Measurements from ENCODE around the gene FETUB. TPM values are rescaled to one million over a fixed set of nuclear protein-coding genes. Genes with fewer than 3 reads are reported as not detected.

FETUB gene
- polyA plus RNA-seq, 2 donors, result 3.3 to 5.0 TPM

GRCh38 chr3:186643493-186643892, 3.3 kb downstream of the FETUB start:
- no peaks in the 10 kb centered on the region for H3K36me3 ChIP-seq (ENCODE audit: control insufficient read depth in 2 of 2, insufficient read depth in 2 of 2, low read length in 1 of 2)
- 62 to 78% methylated on average over 1 of the region's 1 CpG for WGBS, 2 donors
- H3K9me3 ChIP-seq (ENCODE audit: control insufficient read depth in 2 of 2, insufficient read depth in 1 of 2, low read depth in 1 of 2, low read length in 1 of 2), result no peaks in the 10 kb centered on the region
- H3K4me3 ChIP-seq (ENCODE audit: low read depth in 1 of 2, low read length in 2 of 2), result no peak overlapping the region
- H3K27me3 ChIP-seq (ENCODE audit: control insufficient read depth in 1 of 2, insufficient read depth in 2 of 2, low read length in 2 of 2), result no peaks in the 10 kb centered on the region
- peak overlapping the region in 1 of 2 donors; percentile 7 for H3K27ac ChIP-seq (ENCODE audit: low read depth in 2 of 2, low read length in 1 of 2)
- H3K4me1 ChIP-seq (ENCODE audit: control insufficient read depth in 2 of 2, insufficient read depth in 2 of 2, low read length in 1 of 2), result peaks cover 0 to 7% of the 10 kb centered on the region in 2 donors

GRCh38 chr3:186644683-186645082, 4.5 kb downstream of the FETUB start:
- Histone ChIP-seq H3K4me3 (ENCODE audit: low read depth in 1 of 2, low read length in 2 of 2) (no peak overlapping the region), H3K4me1 (ENCODE audit: control insufficient read depth in 2 of 2, insufficient read depth in 2 of 2, low read length in 1 of 2) (peaks cover 0 to 7% of the 10 kb centered on the region in 2 donors), H3K27ac (ENCODE audit: low read depth in 2 of 2, low read length in 1 of 2) (peak overlapping the region in 1 of 2 donors; percentile 71), H3K27me3 (ENCODE audit: control insufficient read depth in 1 of 2, insufficient read depth in 2 of 2, low read length in 2 of 2) (no peaks in the 10 kb centered on the region), H3K9me3 (ENCODE audit: control insufficient read depth in 2 of 2, insufficient read depth in 1 of 2, low read depth in 1 of 2, low read length in 1 of 2) (no peaks in the 10 kb centered on the region), H3K36me3 (ENCODE audit: control insufficient read depth in 2 of 2, insufficient read depth in 2 of 2, low read length in 1 of 2) (no peaks in the 10 kb centered on the region)
- WGBS, 2 donors, result 48 to 51% methylated on average over 3 of the region's 3 CpGs

GRCh38 chr3:186646106-186646505, 5.9 kb downstream of the FETUB start:
- Histone ChIP-seq H3K4me1 (ENCODE audit: control insufficient read depth in 2 of 2, insufficient read depth in 2 of 2, low read length in 1 of 2) (peaks cover 0 to 3% of the 10 kb centered on the region in 2 donors), H3K4me3 (ENCODE audit: low read depth in 1 of 2, low read length in 2 of 2) (no peak overlapping the region), H3K36me3 (ENCODE audit: control insufficient read depth in 2 of 2, insufficient read depth in 2 of 2, low read length in 1 of 2) (no peaks in the 10 kb centered on the region), H3K9me3 (ENCODE audit: control insufficient read depth in 2 of 2, insufficient read depth in 1 of 2, low read depth in 1 of 2, low read length in 1 of 2) (no peaks in the 10 kb centered on the region), H3K27ac (ENCODE audit: low read depth in 2 of 2, low read length in 1 of 2) (no peak overlapping the region), H3K27me3 (ENCODE audit: control insufficient read depth in 1 of 2, insufficient read depth in 2 of 2, low read length in 2 of 2) (no peaks in the 10 kb centered on the region)
- 88 to 89% methylated on average over 4 of the region's 4 CpGs for WGBS, 2 donors

GRCh38 chr3:186646841-186647240, 6.6 kb downstream of the FETUB start:
- H3K4me3 ChIP-seq (ENCODE audit: low read depth in 1 of 2, low read length in 2 of 2), result no peak overlapping the region
- WGBS, 2 donors, result 77 to 94% methylated on average over 1 of the region's 1 CpG
- no peaks in the 10 kb centered on the region for H3K9me3 ChIP-seq (ENCODE audit: control insufficient read depth in 2 of 2, insufficient read depth in 1 of 2, low read depth in 1 of 2, low read length in 1 of 2)

GRCh38 chr3:186648851-186649250, 8.7 kb downstream of the FETUB start:
- Histone ChIP-seq H3K4me3 (ENCODE audit: low read depth in 1 of 2, low read length in 2 of 2) (no peak overlapping the region), H3K27me3 (ENCODE audit: control insufficient read depth in 1 of 2, insufficient read depth in 2 of 2, low read length in 2 of 2) (no peaks in the 10 kb centered on the region), H3K9me3 (ENCODE audit: control insufficient read depth in 2 of 2, insufficient read depth in 1 of 2, low read depth in 1 of 2, low read length in 1 of 2) (no peaks in the 10 kb centered on the region), H3K36me3 (ENCODE audit: control insufficient read depth in 2 of 2, insufficient read depth in 2 of 2, low read length in 1 of 2) (no peaks in the 10 kb centered on the region), H3K27ac (ENCODE audit: low read depth in 2 of 2, low read length in 1 of 2) (no peak overlapping the region), H3K4me1 (ENCODE audit: control insufficient read depth in 2 of 2, insufficient read depth in 2 of 2, low read length in 1 of 2) (no peaks in the 10 kb centered on the region)
- WGBS, 2 donors, result 91% methylated on average over 1 of the region's 1 CpG

More at GRCh38 chr3:186646841-186647240, 6.6 kb downstream of the FETUB start:
- no peaks in the 10 kb centered on the region for H3K27me3 ChIP-seq (ENCODE audit: control insufficient read depth in 1 of 2, insufficient read depth in 2 of 2, low read length in 2 of 2)
- no peaks in the 10 kb centered on the region for H3K36me3 ChIP-seq (ENCODE audit: control insufficient read depth in 2 of 2, insufficient read depth in 2 of 2, low read length in 1 of 2)
- H3K27ac ChIP-seq (ENCODE audit: low read depth in 2 of 2, low read length in 1 of 2), result no peak overlapping the region
- peaks cover 0 to 3% of the 10 kb centered on the region in 2 donors for H3K4me1 ChIP-seq (ENCODE audit: control insufficient read depth in 2 of 2, insufficient read depth in 2 of 2, low read length in 1 of 2)

GRCh38 chr3:186651678-186652215, 11.5 kb downstream of the FETUB start:
- Histone ChIP-seq H3K9me3 (ENCODE audit: control insufficient read depth in 2 of 2, insufficient read depth in 1 of 2, low read depth in 1 of 2, low read length in 1 of 2) (no peaks in the 10 kb centered on the region), H3K27ac (ENCODE audit: low read depth in 2 of 2, low read length in 1 of 2) (no peak overlapping the region)
- WGBS, 2 donors, result 68 to 78% methylated on average over 3 of the region's 3 CpGs

GRCh38 chr3:186653080-186653707, 13.0 kb downstream of the FETUB start:
- WGBS, 2 donors, result 82 to 83% methylated on average over 7 of the region's 7 CpGs
- H3K9me3 ChIP-seq (ENCODE audit: control insufficient read depth in 2 of 2, insufficient read depth in 1 of 2, low read depth in 1 of 2, low read length in 1 of 2), result no peaks in the 10 kb centered on the region

More at GRCh38 chr3:186651678-186652215, 11.5 kb downstream of the FETUB start:
- Histone ChIP-seq H3K4me3 (ENCODE audit: low read depth in 1 of 2, low read length in 2 of 2) (no peak overlapping the region), H3K27me3 (ENCODE audit: control insufficient read depth in 1 of 2, insufficient read depth in 2 of 2, low read length in 2 of 2) (no peaks in the 10 kb centered on the region), H3K36me3 (ENCODE audit: control insufficient read depth in 2 of 2, insufficient read depth in 2 of 2, low read length in 1 of 2) (no peaks in the 10 kb centered on the region), H3K4me1 (ENCODE audit: control insufficient read depth in 2 of 2, insufficient read depth in 2 of 2, low read length in 1 of 2) (no peaks in the 10 kb centered on the region)

GRCh38 chr3:186653984-186654383, 13.8 kb downstream of the FETUB start:
- no peak overlapping the region for H3K4me3 ChIP-seq (ENCODE audit: low read depth in 1 of 2, low read length in 2 of 2)
- WGBS, 2 donors, result 39 to 40% methylated on average over 6 of the region's 6 CpGs
- H3K36me3 ChIP-seq (ENCODE audit: control insufficient read depth in 2 of 2, insufficient read depth in 2 of 2, low read length in 1 of 2), result no peaks in the 10 kb centered on the region
- no peaks in the 10 kb centered on the region for H3K4me1 ChIP-seq (ENCODE audit: control insufficient read depth in 2 of 2, insufficient read depth in 2 of 2, low read length in 1 of 2)
- H3K27me3 ChIP-seq (ENCODE audit: control insufficient read depth in 1 of 2, insufficient read depth in 2 of 2, low read length in 2 of 2), result no peaks in the 10 kb centered on the region
- no peaks in the 10 kb centered on the region for H3K9me3 ChIP-seq (ENCODE audit: control insufficient read depth in 2 of 2, insufficient read depth in 1 of 2, low read depth in 1 of 2, low read length in 1 of 2)
- H3K27ac ChIP-seq (ENCODE audit: low read depth in 2 of 2, low read length in 1 of 2), result no peak overlapping the region

More at GRCh38 chr3:186653080-186653707, 13.0 kb downstream of the FETUB start:
- no peak overlapping the region for H3K4me3 ChIP-seq (ENCODE audit: low read depth in 1 of 2, low read length in 2 of 2)
- H3K27me3 ChIP-seq (ENCODE audit: control insufficient read depth in 1 of 2, insufficient read depth in 2 of 2, low read length in 2 of 2), result no peaks in the 10 kb centered on the region
- no peak overlapping the region for H3K27ac ChIP-seq (ENCODE audit: low read depth in 2 of 2, low read length in 1 of 2)
- no peaks in the 10 kb centered on the region for H3K4me1 ChIP-seq (ENCODE audit: control insufficient read depth in 2 of 2, insufficient read depth in 2 of 2, low read length in 1 of 2)
- no peaks in the 10 kb centered on the region for H3K36me3 ChIP-seq (ENCODE audit: control insufficient read depth in 2 of 2, insufficient read depth in 2 of 2, low read length in 1 of 2)

- WGBS, 2 donors, result 48 to 51% methylated on average over 7 of the region's 7 CpGs
- no peaks in the 10 kb centered on the region for H3K4me1 ChIP-seq (ENCODE audit: control insufficient read depth in 2 of 2, insufficient read depth in 2 of 2, low read length in 1 of 2)
- H3K36me3 ChIP-seq (ENCODE audit: control insufficient read depth in 2 of 2, insufficient read depth in 2 of 2, low read length in 1 of 2), result no peaks in the 10 kb centered on the region
- no peak overlapping the region for H3K27ac ChIP-seq (ENCODE audit: low read depth in 2 of 2, low read length in 1 of 2)
- no peak overlapping the region for H3K4me3 ChIP-seq (ENCODE audit: low read depth in 1 of 2, low read length in 2 of 2)
- H3K9me3 ChIP-seq (ENCODE audit: control insufficient read depth in 2 of 2, insufficient read depth in 1 of 2, low read depth in 1 of 2, low read length in 1 of 2), result no peaks in the 10 kb centered on the region
- no peaks in the 10 kb centered on the region for H3K27me3 ChIP-seq (ENCODE audit: control insufficient read depth in 1 of 2, insufficient read depth in 2 of 2, low read length in 2 of 2)
Observed at GRCh38 chr3:186663361-186664118, 23.3 kb downstream of the FETUB start.
